GM18505 (cell line): ENCODE data around the gene RAB31.
"Not testable (repeated sequence)": the region's sequence is repeated elsewhere in the genome, so short reads cannot be mapped to it uniquely, and the experiment has no call there.

Experiments
- ATAC-seq: cut with Tn5 transposase; IDR thresholded peaks from one replicate; pipeline ENCODE4 v1.9.1; 2021; ENCODE audit not compliant: unreplicated experiment
- POLR2A ChIP-seq: IDR thresholded peaks from 4 replicates; pipeline ENCODE4 v1.6.1; 2011; ENCODE audit warnings: borderline replicate concordance; ENCODE audit not compliant: insufficient read depth, insufficient read length; ENCODE audit errors: extremely low read depth

RAB31 gene

DNA sequence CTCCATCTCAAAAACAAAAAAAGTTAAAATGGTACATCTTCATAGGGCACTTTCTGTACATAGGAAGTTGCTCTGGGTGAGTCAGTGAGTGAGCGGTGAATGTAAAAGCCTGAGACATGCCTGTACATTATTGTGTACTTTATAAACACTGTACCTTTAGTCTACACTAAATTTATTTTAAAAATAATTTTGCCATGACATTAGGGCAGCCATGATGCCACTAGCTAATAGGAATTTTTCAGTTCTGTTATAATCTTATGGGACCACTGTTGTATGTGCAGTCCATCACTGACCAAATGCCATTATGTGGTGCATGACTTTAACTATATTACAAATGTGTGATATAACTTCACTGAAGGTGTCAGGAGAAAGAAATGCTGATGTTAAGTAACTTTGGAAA, 166.6 kb downstream of the RAB31 start:
- no peak for ATAC-seq
- TF ChIP-seq POLR2A, result no peak

GRCh38 chr18:9876212-9876866, 168.2 kb downstream of the RAB31 start:
- ATAC-seq, result no peak

DNA sequence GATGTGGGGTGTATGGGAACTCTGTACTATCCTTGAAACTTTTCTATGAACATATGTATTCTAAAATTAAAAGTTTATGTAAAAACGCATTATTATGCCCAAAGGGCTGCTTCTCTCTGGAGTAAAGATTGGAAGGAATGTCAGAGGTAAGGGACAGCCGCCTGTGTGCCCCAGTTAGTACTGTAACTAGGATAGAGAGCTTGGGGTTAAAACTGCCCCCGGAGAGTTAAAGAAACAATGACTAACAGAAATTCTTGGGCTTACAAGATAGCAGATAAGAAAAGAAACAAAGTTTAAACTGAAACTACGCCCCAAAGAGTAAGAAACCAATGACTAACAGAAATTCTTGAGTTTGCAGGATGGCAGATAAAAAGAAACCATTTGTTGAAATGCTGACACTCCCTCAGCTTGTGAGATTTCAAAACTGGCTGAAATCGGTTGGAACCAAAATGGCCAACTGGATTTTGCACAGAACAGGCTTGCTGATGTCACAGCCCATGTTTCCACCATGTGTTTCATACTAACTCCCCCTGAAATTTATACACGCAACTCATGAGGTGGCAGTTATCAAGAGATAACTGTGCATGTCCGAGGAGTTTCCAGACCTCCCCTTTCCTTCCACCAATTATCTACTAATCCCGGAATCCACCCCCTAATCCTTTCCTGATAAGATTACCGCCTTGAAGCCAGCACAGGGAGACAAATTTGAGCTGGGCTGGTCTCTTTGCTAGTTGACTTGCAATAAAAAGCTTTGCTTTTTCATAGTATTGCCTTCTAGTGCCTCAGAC, 169.0 kb downstream of the RAB31 start:
- no peak for ATAC-seq
- no peak for TF ChIP-seq POLR2A

More at GRCh38 chr18:9876212-9876866, 168.2 kb downstream of the RAB31 start:
- no peak for TF ChIP-seq POLR2A

GRCh38 chr18:9877655-9878014, 169.5 kb downstream of the RAB31 start:
- TF ChIP-seq POLR2A, result no peak
- no peak for ATAC-seq

GRCh38 chr18:9878095-9878494, 170.0 kb downstream of the RAB31 start:
- ATAC-seq, result no peak
- TF ChIP-seq POLR2A, result no peak

- TF ChIP-seq POLR2A, result no peak
- ATAC-seq, result no peak
Observed at GRCh38 chr18:9878783-9879242, 170.7 kb downstream of the RAB31 start.

GRCh38 chr18:9884090-9884489, 176.0 kb downstream of the RAB31 start:
- no peak for ATAC-seq
- no peak for TF ChIP-seq POLR2A

DNA sequence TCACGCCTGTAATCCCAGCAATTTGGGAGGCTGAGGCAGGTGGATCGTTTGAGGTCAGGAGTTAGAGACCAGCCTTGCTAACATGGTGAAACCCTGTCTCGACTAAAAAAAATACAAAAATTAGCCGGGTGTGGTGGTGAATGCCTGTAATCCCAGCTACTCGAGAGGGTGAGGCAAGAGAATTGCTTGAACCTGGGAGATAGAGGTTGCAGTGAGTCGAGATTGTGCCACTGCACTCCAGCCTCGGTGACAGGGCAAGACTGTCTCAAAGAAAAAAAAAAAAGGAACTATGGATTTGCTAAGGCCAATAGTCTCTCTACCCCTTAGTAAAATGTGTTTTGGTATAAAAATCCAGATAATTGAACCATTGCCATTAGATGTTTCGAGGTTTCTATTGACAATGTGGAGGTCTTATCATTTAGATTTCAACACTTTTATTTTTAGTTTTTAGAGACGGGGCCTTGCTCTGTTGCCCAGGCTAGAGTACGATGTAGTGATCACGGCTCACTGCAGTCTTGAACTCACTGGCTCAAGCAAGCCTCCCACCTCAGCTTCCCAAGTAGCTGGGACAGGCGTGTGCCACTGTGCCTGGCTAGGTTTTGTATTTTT, 176.5 kb downstream of the RAB31 start:
- no peak for ATAC-seq

DNA sequence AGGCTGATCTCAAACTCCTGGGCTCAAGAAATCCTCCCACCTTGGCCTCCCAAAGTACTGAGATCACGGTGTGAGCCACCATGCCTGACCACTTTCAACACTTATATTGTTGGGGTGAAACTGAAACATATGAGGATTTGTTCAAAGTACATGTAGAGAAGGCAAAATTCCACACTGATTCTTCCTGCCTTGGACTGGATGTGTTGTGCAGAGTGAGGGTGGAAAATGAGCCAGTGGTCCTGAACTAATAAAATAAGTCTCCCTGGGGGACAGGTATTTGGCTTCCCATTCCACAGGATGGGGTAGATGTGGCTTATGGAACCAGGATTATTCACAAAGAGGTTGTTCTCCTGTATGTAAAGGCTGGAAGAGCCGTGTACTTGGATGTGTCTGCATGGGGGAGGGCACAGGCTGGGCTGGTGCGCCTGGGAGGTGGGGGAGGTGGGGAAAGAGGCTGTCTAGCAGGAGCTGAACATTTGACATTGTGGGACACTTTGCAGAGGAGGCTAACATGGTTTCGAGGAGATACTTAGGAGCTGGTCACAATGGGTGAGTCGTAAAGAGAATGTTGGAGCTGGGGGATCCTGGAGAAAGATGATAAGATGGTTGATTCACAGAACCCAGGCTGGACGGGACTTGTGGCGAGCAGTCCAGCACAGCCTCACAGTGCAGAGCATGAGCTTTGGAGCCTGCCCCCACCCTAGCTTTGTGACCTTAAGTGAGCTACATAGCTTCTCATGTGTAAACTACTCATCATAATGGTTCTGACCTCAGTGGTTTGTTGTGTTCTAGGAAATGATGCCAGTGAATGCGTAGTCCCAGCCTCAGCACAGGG, 177.3 kb downstream of the RAB31 start, which contains the start of gene TXNDC2:
TSS of gene TXNDC2 (plus strand) at position 804 of the 835 bp plus-strand sequence. CDS start 708 bp downstream, outside the sequence.
- no peak for ATAC-seq
- no peak for TF ChIP-seq POLR2A

More for the DNA sequence above, 176.5 kb downstream of the RAB31 start:
- no peak for TF ChIP-seq POLR2A

DNA sequence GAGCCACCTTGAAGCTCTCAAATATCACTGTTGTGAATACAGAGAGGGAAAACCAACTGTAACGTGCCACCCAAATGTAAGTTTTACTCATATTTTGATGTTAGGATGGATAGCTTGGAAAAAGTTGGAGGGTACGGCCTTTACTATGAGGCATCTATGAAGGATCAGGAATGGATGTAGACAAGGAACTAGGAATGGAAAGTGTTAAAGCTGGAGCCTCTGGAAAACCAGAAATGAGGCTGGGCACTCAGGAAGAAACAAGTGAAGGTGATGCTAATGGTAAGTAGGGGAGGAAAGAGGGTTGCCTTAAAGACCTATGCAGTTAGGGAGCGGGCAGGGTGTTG, 177.9 kb downstream of the RAB31 start:
- ATAC-seq, result no peak
- no peak for TF ChIP-seq POLR2A

- ATAC-seq, result no peak
- TF ChIP-seq POLR2A, result no peak
Observed at GRCh38 chr18:9887992-9888391, 179.9 kb downstream of the RAB31 start.

GRCh38 chr18:9890196-9890595, 182.1 kb downstream of the RAB31 start:
- no peak for TF ChIP-seq POLR2A
- ATAC-seq, result no peak

DNA sequence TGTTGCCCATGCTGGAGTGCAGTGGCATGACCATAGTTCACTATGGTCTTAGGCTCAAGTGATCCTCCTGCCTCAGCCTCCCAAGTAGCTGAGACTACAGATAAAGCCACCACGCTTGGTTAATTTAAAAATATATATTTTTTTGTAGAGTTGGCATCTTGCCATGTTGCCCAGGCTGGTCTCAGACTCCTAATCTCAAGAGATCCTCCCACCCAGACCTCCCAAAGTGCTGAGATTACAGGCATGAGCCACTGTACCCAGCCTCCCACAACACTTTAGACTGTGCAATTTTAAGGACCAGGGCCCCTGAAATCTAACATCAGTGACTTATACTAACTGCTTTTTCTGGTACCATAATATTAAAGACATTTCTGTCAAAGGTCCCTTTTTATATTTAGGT, 182.9 kb downstream of the RAB31 start:
- ATAC-seq, result no peak
- no peak for TF ChIP-seq POLR2A

DNA sequence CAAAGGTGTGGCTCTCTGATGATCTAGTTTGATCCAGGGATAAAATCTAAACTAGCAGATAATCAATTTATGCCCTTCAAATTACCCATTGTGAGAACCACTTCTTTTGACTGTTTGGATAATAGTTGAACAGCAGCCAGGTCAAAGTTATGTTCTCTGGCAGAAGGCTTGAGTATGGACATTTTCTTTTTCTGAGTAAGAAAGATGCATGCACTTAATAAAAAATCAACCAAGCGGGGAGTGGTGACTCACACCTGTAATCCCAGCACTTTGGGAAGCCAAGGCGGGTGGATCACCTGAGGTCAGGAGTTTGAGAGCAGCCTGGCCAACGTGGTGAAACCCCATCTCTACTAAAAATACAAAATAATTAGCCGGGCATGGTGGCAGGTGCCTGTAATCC, 183.4 kb downstream of the RAB31 start:
- not testable (repeated sequence) for ATAC-seq
